Prostate gland (tissue), 2 donors: ENCODE measurements around the gene NHSL2. TPM values are rescaled to one million over a fixed set of nuclear protein-coding genes. Genes with fewer than 3 reads are reported as not detected.

Source experiments
- DNase-seq: peaks from one replicate; pipeline ENCODE4 v3.0.0-alpha.2; 2019; ENCODE audit warnings: low spot score
- H3K27ac ChIP-seq, 2 donors: fragments of 200-600 bp; sonication (generic); 2 replicates each; pipeline ENCODE4 v1.5.1; 2017 to 2019
- H3K27me3 ChIP-seq: fragments of 200-600 bp; sonication (generic); replicated peaks from 2 replicates; pipeline ENCODE4 v1.5.1; 2019; ENCODE audit not compliant: insufficient read depth
- H3K36me3 ChIP-seq, 2 donors: fragments of 200-600 bp; sonication (generic); 1 replicate in 1 of 2; 2 replicates in 1 of 2; pipeline versions ENCODE4 v1.5.1 to v1.8.1; 2017 to 2019
- H3K4me1 ChIP-seq: fragments of 200-600 bp; sonication (generic); replicated peaks from 2 replicates; pipeline ENCODE4 v1.5.1; 2019
- H3K4me3 ChIP-seq, 2 donors: fragments of 200-600 bp; sonication (generic); 2 replicates each; pipeline ENCODE4 v1.5.1; 2017 to 2019
- H3K9me3 ChIP-seq: fragments of 200-600 bp; sonication (generic); 2 replicates; pipeline ENCODE4 v1.5.1; 2017
- POLR2A ChIP-seq: fragments of 450-650 bp; IDR thresholded peaks from one replicate; pipeline ENCODE4 v1.6.1; 2016; ENCODE audit warnings: antibody characterized with exemption, mild to moderate bottlenecking
- POLR2AphosphoS5 ChIP-seq: sonication (generic); formaldehyde crosslinking; IDR thresholded peaks from one replicate; pipeline ENCODE4 v1.6.1; 2017; ENCODE audit warnings: antibody characterized with exemption
- WGBS: methylation state at CpG from one replicate; pipeline ENCODE4 v1.1.5; 2018; 5-methylcytosine and 5-hydroxymethylcytosine counted together
- intact Hi-C: fragments of 100-400 bp; cut with DNase I; formaldehyde crosslinking; loops from one replicate; pipeline ENCODE4 v1.14.2; 2022
- total RNA-seq, 2 donors: library from RNA; depleted of rRNA; stranded (reverse); fragments of >200 nt; gene quantifications; one replicate each; pipeline ENCODE4 v1.1.0, GENCODE V29; 2016
- TF ChIP-seq, protein P1 (sequence below), 4 experiments: fragments of 200-600 bp in 2 of 4; fragments of 450-650 bp in 2 of 4; sonication (generic) in 2 of 4; IDR thresholded peaks; 1 replicate in 3 of 4; 2 replicates in 1 of 4; pipeline ENCODE4 v1.5.1; 2016 to 2019; ENCODE audit warnings: antibody characterized with exemption in 4 of 4, mild to moderate bottlenecking in 2 of 4, moderate library complexity in 2 of 4

NHSL2 gene
- total RNA-seq, 2 donors from 2014 or later: 4.2 to 28.2 TPM

DNA sequence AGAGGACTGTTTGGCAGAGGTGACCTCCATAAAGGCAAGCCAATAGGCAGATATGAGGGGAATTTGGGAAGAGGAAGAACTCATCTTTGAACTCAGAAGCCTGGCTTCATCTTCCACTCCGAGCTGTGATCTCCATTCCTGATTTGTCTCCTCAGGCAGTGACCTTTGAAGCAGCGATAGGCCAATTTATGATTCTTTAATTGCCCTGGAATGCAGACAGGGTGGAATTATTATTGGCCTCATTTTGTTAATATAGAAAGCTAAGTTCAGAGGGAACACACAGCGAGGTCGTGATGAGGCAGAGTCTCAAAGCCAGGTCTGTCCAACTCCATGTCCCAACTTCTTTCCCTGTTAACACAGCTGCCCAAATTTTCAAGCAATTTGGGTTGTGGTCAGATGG lies 204.2 kb downstream of the NHSL2 start:
- no peak for TF ChIP-seq POLR2AphosphoS5
- TF ChIP-seq, protein P1, sequence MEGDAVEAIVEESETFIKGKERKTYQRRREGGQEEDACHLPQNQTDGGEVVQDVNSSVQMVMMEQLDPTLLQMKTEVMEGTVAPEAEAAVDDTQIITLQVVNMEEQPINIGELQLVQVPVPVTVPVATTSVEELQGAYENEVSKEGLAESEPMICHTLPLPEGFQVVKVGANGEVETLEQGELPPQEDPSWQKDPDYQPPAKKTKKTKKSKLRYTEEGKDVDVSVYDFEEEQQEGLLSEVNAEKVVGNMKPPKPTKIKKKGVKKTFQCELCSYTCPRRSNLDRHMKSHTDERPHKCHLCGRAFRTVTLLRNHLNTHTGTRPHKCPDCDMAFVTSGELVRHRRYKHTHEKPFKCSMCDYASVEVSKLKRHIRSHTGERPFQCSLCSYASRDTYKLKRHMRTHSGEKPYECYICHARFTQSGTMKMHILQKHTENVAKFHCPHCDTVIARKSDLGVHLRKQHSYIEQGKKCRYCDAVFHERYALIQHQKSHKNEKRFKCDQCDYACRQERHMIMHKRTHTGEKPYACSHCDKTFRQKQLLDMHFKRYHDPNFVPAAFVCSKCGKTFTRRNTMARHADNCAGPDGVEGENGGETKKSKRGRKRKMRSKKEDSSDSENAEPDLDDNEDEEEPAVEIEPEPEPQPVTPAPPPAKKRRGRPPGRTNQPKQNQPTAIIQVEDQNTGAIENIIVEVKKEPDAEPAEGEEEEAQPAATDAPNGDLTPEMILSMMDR (IDR thresholded peaks at IDR 0.05): no peak
- no peak for TF ChIP-seq POLR2A
- Histone ChIP-seq H3K27ac (no peak overlapping the region), H3K4me1 (no peaks in the 10 kb centered on the region), H3K9me3 (no peaks in the 10 kb centered on the region), H3K27me3 (no peaks in the 10 kb centered on the region), H3K4me3 (no peak overlapping the region), H3K36me3 (no peaks in the 10 kb centered on the region)
- intact Hi-C loops: no loop called here
- 70% methylated on average over 4 of the region's 4 CpGs for WGBS
- no peak for DNase-seq

GRCh38 chrX:72115380-72115779 lies 204.7 kb downstream of the NHSL2 start:
- TF ChIP-seq, protein P1 (IDR thresholded peaks at IDR 0.05): no peak
- TF ChIP-seq POLR2A (no peak), POLR2AphosphoS5 (no peak)
- Histone ChIP-seq H3K4me3 (no peak overlapping the region), H3K4me1 (no peaks in the 10 kb centered on the region), H3K36me3 (no peaks in the 10 kb centered on the region), H3K27me3 (no peaks in the 10 kb centered on the region), H3K27ac (no peak overlapping the region), H3K9me3 (no peaks in the 10 kb centered on the region)
- 46% methylated on average over 5 of the region's 7 CpGs for WGBS
- DNase-seq: no peak
- intact Hi-C loops: no loop called here

DNA sequence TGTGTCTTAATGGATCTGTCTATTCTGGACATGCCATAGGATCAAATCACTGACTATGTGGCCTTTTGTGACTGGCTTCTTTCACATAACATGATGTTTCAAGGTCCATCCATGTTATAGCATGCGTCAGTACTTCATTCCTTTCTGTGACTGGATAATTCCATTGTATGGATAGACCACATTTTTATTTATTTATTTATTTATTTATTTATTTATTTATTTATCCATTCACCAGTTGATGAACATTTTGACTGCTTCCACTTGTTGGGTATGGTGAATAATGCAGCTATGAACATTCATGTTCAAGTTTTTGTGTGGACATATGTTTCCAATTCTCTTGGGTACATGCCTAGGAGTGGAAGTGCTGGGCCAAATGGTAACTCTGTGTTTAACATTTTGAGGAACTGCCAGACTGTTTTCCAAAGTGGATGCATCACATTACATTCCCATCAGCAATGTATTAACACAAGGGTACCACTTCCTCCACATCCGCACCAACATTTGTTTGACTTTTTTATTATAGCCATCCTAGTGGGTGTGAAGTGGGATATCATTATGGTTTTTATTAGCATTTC lies 207.1 kb downstream of the NHSL2 start:
- no peak for DNase-seq
- no peaks in the 10 kb centered on the region for H3K4me1 ChIP-seq
- H3K27ac ChIP-seq: no peak overlapping the region
- H3K27me3 ChIP-seq: no peaks in the 10 kb centered on the region
- intact Hi-C loops: no loop called here
- TF ChIP-seq, protein P1 (IDR thresholded peaks at IDR 0.05): no peak
- no peak for TF ChIP-seq POLR2AphosphoS5
- no peak for TF ChIP-seq POLR2A
- 95% methylated on average over 2 of the region's 2 CpGs for WGBS
- H3K36me3 ChIP-seq: no peaks in the 10 kb centered on the region
- no peaks in the 10 kb centered on the region for H3K9me3 ChIP-seq
- H3K4me3 ChIP-seq: no peak overlapping the region

DNA sequence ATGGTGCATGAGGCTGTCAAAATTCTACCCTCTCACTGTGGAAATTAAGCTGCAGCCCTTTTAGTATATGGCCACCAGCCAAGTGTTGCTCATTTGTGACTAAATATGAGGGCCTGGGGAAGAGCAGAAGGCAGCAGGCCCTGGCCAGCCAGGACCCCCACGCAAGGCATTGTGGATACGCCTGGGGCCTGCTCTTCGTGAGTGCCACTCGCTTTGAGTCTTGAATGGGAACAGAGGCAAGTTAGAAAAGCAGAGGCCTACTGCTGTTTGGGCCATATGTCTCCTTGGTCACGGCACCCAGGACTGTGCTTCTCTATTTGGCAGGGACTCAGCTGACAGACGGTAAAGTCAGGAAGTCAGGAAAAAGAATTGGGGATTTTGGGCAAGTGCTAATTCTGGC lies 210.2 kb downstream of the NHSL2 start:
- Histone ChIP-seq H3K27me3 (no peaks in the 10 kb centered on the region), H3K36me3 (no peaks in the 10 kb centered on the region), H3K9me3 (no peaks in the 10 kb centered on the region), H3K4me3 (no peak overlapping the region), H3K4me1 (no peaks in the 10 kb centered on the region), H3K27ac (no peak overlapping the region)
- intact Hi-C loops: no loop called here
- no peak for DNase-seq
- TF ChIP-seq POLR2AphosphoS5 (no peak), POLR2A (no peak)
- TF ChIP-seq, protein P1 (IDR thresholded peaks at IDR 0.05): no peak
- 75% methylated on average over 6 of the region's 6 CpGs for WGBS

DNA sequence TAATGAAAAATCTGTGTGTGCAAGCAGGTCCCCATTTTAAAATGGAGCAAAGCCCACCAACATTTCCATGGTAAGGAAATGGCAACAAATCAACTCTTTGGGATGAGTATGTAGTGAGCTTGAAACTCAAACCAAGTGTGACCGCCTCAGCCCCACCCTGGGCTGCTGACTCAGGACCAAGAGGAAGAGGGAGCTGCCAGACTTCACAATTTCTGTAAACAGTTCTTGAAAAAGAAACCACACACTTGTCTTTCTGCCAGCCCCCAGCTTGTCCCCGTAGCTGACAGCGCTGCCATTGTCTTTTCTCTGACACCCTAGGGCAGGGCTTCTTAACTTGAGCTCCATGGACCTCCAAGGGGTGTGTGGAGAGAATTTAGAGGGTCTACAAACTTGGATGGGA lies 210.7 kb downstream of the NHSL2 start:
- Histone ChIP-seq H3K27ac (no peak overlapping the region), H3K36me3 (no peaks in the 10 kb centered on the region), H3K27me3 (no peaks in the 10 kb centered on the region), H3K9me3 (no peaks in the 10 kb centered on the region), H3K4me1 (no peaks in the 10 kb centered on the region), H3K4me3 (no peak overlapping the region)
- intact Hi-C loops: no loop called here
- TF ChIP-seq POLR2A: no peak
- TF ChIP-seq POLR2AphosphoS5: peak; percentile 65
- WGBS: 0% methylated on average over 3 of the region's 3 CpGs
- peak; percentile 64 for DNase-seq
